GM12872 (cell line): ENCODE data around the gene OR10K1.

Experiments
- TF ChIP-seq, protein P1 (sequence below): IDR thresholded peaks from 3 replicates; pipeline ENCODE4 v1.5.1; 2011; ENCODE audit warnings: low read depth, mild to moderate bottlenecking, low read length, moderate library complexity; ENCODE audit not compliant: insufficient read depth

OR10K1 gene, protein sequence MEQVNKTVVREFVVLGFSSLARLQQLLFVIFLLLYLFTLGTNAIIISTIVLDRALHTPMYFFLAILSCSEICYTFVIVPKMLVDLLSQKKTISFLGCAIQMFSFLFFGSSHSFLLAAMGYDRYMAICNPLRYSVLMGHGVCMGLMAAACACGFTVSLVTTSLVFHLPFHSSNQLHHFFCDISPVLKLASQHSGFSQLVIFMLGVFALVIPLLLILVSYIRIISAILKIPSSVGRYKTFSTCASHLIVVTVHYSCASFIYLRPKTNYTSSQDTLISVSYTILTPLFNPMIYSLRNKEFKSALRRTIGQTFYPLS

DNA sequence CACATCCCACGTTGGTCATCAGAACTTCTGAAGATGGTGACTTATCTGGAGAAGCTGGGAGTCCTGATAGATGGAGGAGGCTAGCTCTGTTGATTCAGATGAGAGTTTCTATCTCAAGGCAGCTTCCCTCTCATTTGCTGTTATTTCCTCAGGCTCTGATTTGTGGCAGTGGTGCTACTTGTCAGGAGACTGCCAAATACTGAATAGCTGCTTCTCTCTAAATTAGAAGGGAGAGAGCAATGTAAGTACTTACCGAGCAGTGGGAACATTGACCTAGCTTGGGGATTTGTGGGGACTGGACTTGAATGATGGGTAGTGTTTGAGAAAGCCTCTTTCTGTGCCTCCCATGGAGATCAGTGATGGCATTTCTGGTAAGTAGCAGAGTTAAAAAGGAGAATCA lies at the start of gene OR10K1:
Gene OR10K1, plus strand, starts transcription at position 301 of the 400 bp plus-strand sequence. CDS start 3,728 bp downstream, outside the sequence.
- TF ChIP-seq, protein P1, sequence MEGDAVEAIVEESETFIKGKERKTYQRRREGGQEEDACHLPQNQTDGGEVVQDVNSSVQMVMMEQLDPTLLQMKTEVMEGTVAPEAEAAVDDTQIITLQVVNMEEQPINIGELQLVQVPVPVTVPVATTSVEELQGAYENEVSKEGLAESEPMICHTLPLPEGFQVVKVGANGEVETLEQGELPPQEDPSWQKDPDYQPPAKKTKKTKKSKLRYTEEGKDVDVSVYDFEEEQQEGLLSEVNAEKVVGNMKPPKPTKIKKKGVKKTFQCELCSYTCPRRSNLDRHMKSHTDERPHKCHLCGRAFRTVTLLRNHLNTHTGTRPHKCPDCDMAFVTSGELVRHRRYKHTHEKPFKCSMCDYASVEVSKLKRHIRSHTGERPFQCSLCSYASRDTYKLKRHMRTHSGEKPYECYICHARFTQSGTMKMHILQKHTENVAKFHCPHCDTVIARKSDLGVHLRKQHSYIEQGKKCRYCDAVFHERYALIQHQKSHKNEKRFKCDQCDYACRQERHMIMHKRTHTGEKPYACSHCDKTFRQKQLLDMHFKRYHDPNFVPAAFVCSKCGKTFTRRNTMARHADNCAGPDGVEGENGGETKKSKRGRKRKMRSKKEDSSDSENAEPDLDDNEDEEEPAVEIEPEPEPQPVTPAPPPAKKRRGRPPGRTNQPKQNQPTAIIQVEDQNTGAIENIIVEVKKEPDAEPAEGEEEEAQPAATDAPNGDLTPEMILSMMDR, result no peak

DNA sequence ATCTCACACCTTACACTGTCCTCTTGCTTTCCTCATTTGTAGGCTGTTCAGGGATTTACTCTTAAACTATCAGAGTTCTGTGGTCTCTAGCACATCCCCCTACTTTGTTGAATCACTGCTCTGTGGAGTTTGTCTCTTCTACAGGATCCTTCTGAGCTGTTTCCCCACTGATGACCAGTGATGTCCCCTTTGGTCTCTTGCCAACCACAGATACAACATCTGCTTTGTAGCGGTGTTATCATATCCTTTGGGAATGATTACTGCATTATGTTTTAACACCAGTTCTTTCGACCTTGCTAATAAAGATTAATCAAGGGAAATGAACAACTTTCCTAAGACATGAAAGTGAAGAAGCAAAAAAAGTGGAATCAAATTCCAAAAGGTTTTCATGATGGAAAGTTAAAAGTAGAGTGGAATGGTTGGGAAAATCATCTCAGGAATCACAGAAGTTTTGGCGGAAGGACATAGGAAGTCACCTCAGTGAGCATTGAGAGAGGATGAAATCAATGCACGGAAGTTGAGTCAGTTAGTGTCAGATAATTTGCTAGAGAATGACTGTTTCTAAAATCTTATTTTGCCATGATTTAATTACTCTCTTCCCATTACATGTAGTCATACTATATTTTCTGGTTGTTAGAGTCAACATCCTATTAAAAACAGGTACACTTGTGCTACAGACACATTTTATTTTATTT lies 46.8 kb upstream of the OR10K1 start:
- TF ChIP-seq, protein P1, result no peak

DNA sequence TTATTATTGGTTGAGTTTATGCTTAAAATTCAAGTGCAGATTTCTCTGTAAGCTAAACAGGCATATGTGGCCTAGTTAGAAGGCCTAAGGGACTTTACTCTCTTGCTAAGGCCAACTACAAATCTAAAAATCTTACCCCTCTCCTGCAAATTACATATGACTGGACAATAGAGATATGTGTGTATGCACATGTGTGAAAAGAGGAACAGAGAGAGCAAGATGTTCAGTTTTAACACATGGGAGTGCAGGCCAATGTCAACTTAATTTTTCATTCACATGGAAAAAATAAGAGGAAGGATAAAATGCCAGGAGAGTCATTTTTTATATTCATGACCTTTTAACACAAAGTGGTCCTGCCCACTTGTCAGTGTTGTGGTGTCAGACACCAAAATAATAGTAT lies 44.0 kb upstream of the OR10K1 start:
- TF ChIP-seq, protein P1, result no peak

DNA sequence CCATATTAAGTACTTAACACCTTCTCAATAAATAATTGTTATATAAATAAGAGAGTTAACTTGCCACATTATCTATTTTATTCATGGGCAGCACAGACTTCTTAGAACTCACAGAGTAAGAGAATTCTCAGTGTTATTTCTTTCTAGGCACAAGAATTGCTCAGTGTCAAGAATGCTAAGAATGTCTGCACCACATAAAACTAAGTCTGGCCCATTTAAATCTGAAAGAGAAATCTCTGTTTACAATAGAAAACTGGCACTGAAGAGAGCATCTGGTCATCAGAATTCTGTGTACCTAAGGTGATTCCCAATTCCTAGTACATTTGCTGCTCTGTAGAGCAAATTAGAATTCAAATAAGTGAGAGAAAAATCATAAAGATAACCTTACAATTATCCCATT lies 39.4 kb upstream of the OR10K1 start:
- TF ChIP-seq, protein P1, result no peak

DNA sequence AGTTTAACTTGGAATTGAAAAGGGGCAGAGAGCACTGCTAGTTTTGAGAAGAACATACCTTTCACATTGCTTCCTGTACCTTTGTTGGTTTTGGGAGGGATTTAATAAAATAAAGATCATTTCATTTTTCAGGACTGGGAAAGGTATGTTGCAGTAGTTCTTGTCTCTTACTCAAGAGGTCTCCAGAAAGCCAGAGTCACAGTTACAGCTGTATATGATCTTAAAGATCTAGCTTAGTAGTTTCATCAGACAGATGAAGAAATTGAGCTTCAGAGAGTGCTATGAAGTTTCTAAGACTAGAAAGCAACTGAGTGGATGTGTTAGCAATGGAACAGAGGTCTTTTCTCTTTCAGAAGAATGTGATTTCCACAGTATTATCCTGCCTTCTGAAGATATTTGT lies 36.6 kb upstream of the OR10K1 start:
- TF ChIP-seq, protein P1, result no peak

DNA sequence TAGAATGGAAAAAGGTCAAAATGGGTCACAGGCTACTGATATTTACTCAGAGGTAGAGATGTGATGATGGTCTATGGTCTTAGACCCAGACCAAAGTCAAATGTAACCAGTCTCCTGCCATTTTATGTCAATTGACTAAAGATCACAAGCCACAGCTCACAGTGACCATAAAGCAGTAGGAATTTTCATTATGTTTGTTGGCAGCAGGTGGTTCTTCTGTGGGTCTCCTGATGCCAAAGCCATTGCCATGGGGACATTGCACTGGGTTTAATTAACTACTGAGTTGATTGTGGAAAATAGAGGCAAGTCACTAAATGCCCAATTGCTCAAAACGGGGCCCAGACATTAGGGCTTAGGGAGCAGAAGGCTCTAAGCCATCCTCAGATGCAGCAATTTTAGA lies 35.5 kb upstream of the OR10K1 start, which contains the start of gene OR10K2:
Gene OR10K2, minus strand, starts transcription at position 101 of the 400 bp plus-strand sequence. CDS start 5,371 bp downstream, outside the sequence.
- TF ChIP-seq, protein P1, result no peak

DNA sequence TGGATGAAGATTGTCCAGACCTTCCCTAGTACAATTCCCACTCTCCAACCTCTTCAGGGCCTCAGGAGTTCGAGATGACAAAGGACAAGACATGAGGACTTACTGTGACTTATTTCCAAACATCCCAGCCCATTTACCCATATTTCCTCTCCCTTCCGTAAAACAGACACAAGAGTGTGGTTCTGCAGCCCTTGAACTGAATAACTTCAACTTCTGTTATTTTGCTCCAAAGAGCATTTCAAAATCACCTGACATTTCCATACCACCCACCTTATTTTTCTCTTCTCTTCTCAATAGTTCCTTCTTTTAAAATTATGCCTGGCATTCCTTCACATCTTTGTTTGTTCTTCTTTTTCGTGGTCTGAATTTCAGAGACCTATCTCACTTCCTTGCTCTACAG lies 26.9 kb upstream of the OR10K1 start:
- TF ChIP-seq, protein P1, result no peak
